Activated gamma-delta T cell (primary cell): Measurements from ENCODE around the gene MIX23.
"Not testable (repeated sequence)": the region's sequence is repeated elsewhere in the genome, so short reads cannot be mapped to it uniquely, and the experiment has no call there.

Source experiments
- DNase-seq: peaks from one replicate; lab custom pipeline; 2025; lab: John Stamatoyannopoulos, UW

The MIX23 gene

GRCh38 chr3:122392868-122393844, 10.1 kb upstream of the MIX23 start:
- no peak for DNase-seq

DNA sequence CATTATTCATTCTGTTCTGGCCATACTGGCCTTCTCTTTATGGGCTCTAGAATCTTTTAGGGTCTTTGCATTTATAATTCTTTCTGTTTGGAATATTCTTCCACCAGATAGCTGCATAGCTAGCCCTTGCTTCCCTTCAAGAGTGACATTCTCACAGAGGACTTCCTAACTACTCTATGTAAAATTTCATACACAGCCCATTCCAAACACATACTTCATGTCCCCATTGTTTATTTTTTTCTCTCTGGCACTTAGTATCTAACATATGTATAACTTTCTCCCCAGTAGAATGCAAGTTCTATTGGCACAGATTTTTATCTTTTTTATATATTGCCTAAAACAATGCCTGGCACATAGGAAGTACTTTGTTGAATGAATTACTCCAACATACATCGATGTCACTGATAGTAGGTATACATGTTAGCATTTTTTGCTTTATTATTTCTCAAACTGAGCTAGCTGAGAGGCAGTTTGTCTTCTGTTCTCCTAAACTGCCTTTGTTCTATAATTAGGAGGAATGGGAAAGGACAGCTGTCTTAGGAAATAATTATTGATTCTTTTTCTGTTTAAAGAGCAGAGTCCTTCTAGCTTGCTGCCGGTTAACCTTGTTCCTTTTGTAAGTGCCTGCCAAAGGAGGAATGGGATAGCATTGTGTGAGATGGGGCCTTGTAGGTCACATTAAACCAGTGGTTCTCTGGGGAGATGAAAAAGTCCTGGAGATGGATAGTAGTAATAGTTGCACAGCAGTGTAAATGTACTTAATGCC, 8.8 kb upstream of the MIX23 start:
- no peak for DNase-seq

- no peak for DNase-seq
Measured at GRCh38 chr3:122390665-122391064, 7.6 kb upstream of the MIX23 start.

DNA sequence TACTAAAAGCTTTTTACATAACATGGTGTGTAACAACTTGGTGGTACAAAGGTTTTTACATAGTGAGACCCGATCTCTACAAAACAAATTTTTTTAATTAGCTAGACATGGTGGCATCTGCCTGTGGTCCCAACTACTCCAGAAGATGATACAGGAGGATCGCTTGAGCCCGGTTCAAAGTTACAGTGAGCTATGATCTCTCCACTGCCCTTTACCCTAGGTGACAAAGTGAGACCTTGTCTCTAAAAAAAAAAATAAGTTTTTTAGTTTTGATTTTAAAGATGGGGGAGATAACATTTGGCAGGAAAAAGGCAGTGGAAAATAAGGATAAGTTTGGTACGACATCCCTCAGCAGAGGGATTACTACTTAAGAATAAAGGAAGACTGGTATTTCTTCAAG, 6.9 kb upstream of the MIX23 start:
- DNase-seq: no peak

DNA sequence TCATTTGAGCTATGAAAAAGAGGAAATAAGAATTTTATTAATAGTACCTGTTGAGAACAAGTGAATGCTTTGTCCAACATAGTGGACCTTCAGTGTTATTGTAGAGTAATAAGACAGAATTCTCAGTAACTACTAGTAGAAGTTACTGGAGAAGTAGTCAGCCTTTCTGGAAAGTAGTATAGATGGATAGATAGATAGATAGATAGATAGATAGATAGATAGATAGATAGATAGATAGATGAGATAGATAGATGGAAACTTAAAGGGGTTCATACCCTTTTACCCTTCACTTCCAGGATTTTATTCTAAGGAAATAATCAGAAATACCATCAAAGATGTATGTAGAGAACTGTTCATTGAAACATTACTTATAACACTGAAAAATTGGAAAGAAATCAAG, 6.2 kb upstream of the MIX23 start:
- DNase-seq: no peak

DNA sequence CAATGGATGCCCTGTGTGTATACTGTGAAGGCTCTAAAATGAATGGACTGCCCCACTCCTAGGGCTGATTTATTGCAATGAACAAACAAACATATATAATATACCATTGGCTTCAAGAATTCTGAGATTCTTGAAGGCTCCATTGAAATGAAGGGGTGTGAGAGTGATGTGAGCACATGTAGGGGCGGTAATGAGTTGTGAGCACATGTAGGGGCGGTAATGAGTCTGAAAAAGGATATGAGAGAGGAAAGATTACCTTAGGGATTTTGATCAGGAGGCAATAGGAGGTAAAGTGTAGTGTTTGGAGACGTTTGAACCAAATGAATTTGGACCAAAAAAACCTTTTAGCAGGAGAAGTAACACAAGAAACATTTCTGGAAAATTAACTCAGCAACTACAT, 4.7 kb upstream of the MIX23 start:
- no peak for DNase-seq

DNA sequence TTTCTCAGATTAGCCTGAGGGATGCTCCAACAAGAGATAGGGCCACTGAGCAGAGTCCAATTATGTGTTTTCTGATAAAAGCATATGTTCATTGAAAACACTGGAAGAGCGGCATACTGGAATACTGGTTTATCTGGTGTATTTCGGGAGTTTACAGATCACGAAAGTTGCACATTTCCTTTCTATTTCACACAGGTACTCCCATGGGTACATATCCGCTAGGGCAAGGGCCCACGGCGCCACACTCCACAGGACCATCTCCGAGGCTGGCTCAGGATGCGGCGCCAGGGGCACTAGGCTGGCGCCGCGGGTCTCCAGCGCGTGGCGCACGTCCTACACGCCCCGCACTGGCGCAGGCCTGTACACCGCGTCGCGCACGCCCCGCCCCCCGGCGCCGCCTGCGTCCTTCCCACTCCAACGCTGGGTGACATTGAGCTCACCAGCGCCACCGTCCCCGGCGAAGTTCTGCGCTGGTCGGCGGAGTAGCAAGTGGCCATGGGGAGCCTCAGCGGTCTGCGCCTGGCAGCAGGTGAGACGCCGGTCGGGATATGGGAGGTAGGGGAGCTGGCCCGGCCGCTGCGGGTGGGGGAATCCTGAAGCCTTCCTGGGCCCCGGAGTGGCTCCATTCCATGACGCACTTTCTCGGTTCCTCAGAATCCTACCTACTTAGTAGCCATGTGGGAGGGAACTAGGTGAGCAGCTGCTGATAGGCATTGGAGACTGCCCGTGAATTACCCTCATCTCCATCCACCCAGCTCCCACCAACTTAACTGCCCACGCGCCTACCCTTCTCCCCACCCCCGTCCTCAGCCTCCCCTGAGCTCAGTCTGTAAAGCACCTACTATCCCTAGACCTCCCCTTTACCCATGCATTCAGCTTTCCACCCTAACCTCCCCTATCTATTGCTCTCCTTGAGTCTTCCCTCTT, 1.0 kb upstream of the MIX23 start, which contains the start of gene FAM162A:
Gene FAM162A (plus strand): TSS at position 412 of the 927 bp plus-strand sequence. CDS start 84 bp downstream, at position 496.
- DNase-seq: peak; percentile 91

DNA sequence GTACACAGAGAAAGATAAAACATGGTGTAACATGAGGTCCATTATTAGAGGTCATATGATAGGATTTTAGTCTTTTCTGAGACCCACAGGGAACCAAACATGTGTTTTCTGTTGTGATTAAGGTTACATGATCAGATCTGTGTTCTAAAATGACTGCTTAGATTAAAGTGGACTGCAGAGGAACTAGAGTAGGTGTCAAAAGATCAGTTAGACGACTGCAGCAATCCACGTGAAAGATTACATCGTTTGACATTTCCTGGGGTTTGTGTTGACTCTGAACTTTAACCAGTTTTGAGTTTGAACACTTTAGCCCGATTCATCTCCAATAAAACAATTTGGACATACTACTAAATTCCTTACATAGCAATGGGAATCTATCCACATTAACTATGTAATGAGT, 5.1 kb downstream of the MIX23 start:
- no peak for DNase-seq

DNA sequence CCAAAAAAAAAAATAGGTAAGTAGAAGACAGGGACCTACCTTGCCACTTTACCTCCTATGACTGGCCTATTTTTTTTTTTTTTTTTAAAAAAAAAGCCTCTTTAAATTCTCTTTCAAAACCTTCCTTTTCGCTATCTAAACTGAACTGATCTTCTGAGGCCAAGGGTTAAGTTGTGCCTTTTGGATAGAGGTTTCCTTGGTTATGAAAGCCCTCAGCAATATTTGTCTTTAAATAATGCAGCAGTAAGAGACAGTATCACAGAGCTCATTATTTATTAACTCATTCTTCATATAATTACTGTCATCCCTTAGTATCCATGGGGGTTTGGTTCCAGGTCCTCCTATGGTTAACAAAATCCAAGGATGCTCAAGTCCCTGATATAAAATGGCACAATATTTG, 9.0 kb downstream of the MIX23 start:
- no peak for DNase-seq

GRCh38 chr3:122366379-122366749, 16.7 kb downstream of the MIX23 start:
- no peak for DNase-seq

- DNase-seq: not testable (repeated sequence)
Measured at GRCh38 chr3:122365582-122366378, 17.3 kb downstream of the MIX23 start.

DNA sequence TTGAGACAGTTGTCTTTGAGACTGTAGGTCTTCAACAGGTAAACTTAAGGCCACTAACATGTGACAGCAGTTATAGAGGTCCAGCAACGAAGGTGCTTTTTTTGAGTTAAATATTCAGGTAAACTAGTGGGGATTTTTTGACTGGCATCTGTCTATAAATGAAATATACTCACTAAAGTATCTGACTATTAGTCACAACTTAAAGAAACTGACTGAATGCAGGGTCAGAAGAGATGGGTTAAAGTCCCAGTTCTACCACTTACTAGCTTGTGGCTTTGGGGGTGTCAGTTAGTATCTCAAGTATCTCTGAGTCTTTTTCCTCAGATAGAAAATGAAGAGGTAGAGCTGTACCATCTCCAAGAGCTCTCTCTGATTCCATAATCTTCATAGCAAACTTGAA, 18.0 kb downstream of the MIX23 start:
- no peak for DNase-seq

DNA sequence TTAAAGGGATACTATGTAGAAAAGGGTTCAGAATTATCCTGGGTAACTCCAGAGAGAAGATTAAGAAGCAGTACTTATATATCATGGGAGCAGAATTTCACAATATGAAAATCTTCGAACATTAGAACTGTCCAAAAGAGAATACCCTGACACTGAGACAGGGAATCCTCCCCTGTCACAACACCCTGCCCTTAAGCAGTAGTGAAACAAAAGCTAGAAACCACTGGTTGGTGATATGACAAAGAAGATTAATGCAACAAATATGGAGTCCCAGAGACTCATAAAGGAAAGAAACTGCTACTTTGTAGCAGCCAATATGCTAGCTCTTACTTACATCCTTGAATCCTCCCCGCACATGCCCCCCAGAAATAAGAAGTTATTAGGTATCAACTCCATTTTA, 18.5 kb downstream of the MIX23 start:
- DNase-seq: no peak

DNA sequence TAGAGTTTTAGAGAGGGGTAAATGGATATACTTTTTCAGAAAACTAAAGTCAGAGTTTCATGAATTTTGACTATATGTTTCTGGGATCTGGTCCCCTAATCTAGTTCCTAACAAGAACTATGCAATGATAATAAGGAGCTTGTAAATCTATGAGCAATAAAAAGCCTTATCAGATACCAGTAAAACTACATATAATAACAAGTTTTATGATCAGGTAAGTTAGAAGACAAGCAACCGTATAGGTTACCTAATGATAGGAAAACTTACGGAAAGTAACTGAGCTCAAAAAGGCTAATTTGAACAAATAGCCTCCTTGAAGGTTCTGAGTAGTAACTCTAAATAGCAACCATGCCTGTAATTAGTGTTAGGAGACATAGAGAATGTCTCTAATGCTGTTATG, 21.0 kb downstream of the MIX23 start:
- no peak for DNase-seq

DNA sequence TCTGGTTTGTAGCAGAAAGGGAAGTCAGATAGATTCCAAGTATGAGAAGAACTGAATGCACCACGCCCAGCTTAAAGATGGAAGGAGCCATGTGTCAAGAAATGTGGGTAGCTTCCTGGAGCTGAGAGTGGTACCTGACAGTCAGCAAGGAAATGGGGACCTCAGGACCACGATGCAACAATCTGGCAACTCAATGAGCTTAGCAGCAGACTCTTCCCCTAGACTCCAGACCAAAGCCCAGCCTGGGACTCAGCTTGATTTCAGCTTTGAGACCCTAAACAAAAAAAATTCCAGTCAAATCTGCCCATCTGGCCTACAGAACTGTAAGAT, 24.4 kb downstream of the MIX23 start:
- DNase-seq: no peak

GRCh38 chr3:122357828-122358702, 25.0 kb downstream of the MIX23 start:
- no peak for DNase-seq

DNA sequence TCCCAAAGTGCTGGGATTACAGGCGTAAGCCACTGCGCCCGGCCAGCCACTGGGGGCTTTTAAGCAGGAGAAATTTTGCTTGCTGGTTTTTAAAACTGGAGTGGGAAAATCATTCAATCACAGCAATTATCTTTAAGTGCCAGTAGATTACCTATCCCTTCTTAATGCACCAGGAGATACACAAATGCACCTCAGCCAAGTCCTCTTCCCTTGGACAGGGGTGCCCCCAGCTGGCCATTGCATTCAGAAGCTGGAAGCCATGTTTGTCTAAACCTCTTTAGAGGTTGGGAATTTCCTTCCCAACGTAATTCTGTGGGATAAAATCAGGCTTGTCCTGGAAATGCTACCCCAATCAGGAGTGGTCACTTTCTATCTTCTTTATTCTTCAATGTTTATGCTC, 26.6 kb downstream of the MIX23 start:
- DNase-seq: no peak

DNA sequence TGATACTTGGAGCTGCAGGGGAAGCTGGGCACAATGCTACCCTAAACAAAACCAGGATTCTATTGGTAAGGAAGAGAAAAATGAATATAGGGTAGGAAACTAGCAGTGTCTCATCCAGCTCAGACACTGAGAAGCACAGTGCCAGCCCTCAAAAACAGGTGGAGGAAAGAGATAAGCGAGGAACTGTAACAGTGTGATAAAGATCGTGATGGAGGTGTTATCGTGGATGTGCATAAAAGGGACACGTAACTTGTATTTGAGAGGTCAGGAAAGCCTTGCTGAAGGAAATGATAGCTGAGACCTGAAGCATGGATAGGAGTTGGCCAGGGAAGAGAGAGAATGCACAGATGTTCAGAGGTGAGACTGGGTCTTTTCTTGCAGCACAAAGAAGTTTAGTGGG, 27.4 kb downstream of the MIX23 start:
- DNase-seq: no peak

- no peak for DNase-seq
Measured at GRCh38 chr3:122353893-122354401, 29.1 kb downstream of the MIX23 start.

DNA sequence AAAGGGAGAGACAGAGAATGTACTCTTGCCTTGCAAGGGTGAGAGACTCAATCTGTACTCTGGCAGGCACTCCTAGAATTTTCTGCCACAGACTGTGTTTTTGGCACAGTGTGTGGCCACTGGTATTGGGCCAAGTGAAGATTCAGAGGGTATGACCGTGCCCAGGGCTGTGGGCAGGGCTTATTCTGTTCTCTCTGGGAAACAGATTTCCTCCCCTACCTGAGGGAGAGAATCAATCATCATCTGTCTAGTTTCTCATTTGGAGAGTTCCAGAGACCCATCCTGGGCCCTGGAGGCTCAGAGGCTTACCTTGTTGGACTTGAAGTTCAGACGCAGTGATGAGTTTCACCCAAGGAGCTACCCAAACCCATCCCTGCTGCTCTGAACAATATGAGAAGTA, 29.8 kb downstream of the MIX23 start:
- DNase-seq: no peak
